MM.1S (cell line): ENCODE measurements around the gene ATAD3C.

ENCODE experiments used
- DNase-seq: peaks from one replicate; pipeline ENCODE4 v3.0.0-alpha.2; 2015
- H2AFZ ChIP-seq: fragments of 300-600 bp; sonication (generic); 2 replicates; pipeline ENCODE4 v1.6.0; 2016; ENCODE audit warnings: antibody characterized with exemption, low read length
- H3F3A ChIP-seq: fragments of 300-600 bp; sonication (generic); 2 replicates; pipeline ENCODE4 v1.6.1; 2016; ENCODE audit warnings: mild to moderate bottlenecking, antibody characterized with exemption, low read length, moderate library complexity, mixed read lengths; ENCODE audit not compliant: insufficient read depth
- H3K27ac ChIP-seq: fragments of 300-600 bp; sonication (generic); 2 replicates; pipeline ENCODE4 v1.5.1; 2016; ENCODE audit warnings: mild to moderate bottlenecking, low read length
- H3K27me3 ChIP-seq: fragments of 300-600 bp; sonication (generic); replicated peaks from 2 replicates; pipeline ENCODE4 v1.6.0; 2016; ENCODE audit warnings: low read length; ENCODE audit not compliant: insufficient read depth
- H3K36me3 ChIP-seq: fragments of 300-600 bp; sonication (generic); replicated peaks from 2 replicates; pipeline ENCODE4 v1.6.1; 2016; ENCODE audit warnings: mild to moderate bottlenecking, low read length, mixed read lengths; ENCODE audit not compliant: insufficient read depth
- H3K4me1 ChIP-seq: fragments of 300-600 bp; sonication (generic); 2 replicates; pipeline ENCODE4 v1.6.1; 2016; ENCODE audit warnings: low read length, mixed read lengths
- H3K4me2 ChIP-seq: fragments of 300-600 bp; sonication (generic); 2 replicates; pipeline ENCODE4 v1.6.0; 2016; ENCODE audit warnings: low read depth, low read length
- H3K4me3 ChIP-seq: fragments of 300-600 bp; sonication (generic); 2 replicates; pipeline ENCODE4 v1.5.1; 2016; ENCODE audit warnings: low read length, mixed read lengths
- H3K79me2 ChIP-seq: fragments of 300-600 bp; sonication (generic); 2 replicates; pipeline ENCODE4 v1.6.1; 2016; ENCODE audit warnings: mixed run types, low read length, mixed read lengths
- H3K9ac ChIP-seq: fragments of 300-600 bp; sonication (generic); 2 replicates; pipeline ENCODE4 v1.6.1; 2016; ENCODE audit warnings: low read length, mixed read lengths
- H3K9me2 ChIP-seq: fragments of 300-600 bp; sonication (generic); replicated peaks from 2 replicates; pipeline ENCODE4 v1.6.1; 2016; ENCODE audit warnings: mild to moderate bottlenecking, low read length, mixed read lengths; ENCODE audit not compliant: insufficient read depth
- H3K9me3 ChIP-seq: fragments of 300-600 bp; sonication (generic); replicated peaks from 2 replicates; pipeline ENCODE4 v1.6.1; 2016; ENCODE audit warnings: mild to moderate bottlenecking, low read length, mixed read lengths; ENCODE audit not compliant: insufficient read depth
- H4K20me1 ChIP-seq: fragments of 300-600 bp; sonication (generic); 2 replicates; pipeline ENCODE4 v1.6.1; 2016; ENCODE audit warnings: mild to moderate bottlenecking, low read length, moderate library complexity, mixed read lengths; ENCODE audit not compliant: insufficient read depth
- EZH2 ChIP-seq: fragments of 300-600 bp; sonication (generic); optimal IDR thresholded peaks from 2 replicates; pipeline ENCODE3; 2017; ENCODE audit warnings: low read depth, mild to moderate bottlenecking, antibody characterized with exemption, low read length, mixed read lengths
- EZH2phosphoT487 ChIP-seq: fragments of 300-600 bp; sonication (generic); IDR thresholded peaks from 2 replicates; pipeline ENCODE4 v1.6.1; 2018; ENCODE audit warnings: antibody characterized with exemption, low read length
- TF ChIP-seq, protein P1 (sequence below): fragments of 300-600 bp; sonication (generic); IDR thresholded peaks from 2 replicates; pipeline ENCODE4 v1.5.1; 2016; ENCODE audit warnings: antibody characterized with exemption, low read length, mixed read lengths

The ATAD3C gene

DNA sequence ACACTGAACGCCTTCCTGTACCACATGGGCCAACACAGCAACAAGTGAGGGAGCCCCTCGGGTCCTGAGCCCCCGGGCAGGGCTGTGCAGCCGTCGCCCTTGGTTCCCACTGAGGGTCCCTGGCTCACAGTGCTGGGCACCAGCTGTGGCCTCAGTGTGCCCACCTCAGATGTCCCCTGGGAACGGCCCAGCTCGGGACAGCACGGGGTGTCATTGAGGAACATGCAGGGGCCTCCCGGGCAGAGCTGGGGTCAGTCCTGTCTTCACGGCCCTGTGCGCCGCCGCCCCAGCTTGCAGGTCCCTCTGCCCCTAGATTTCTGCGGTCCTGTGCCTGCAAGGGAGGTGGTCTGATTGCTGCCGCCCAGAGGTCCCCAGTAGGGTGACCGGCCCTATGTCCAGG is 39.7 kb downstream of the ATAD3C start:
- H2AFZ ChIP-seq: no peak overlapping the region
- H3K4me1 ChIP-seq: no peaks in the 10 kb centered on the region
- no peaks in the 10 kb centered on the region for H4K20me1 ChIP-seq
- no peaks in the 10 kb centered on the region for H3F3A ChIP-seq
- H3K9me2 ChIP-seq: no peaks in the 10 kb centered on the region
- no peaks in the 10 kb centered on the region for H3K9me3 ChIP-seq
- H3K27ac ChIP-seq: no peak overlapping the region
- no peak overlapping the region for H3K9ac ChIP-seq
- H3K4me2 ChIP-seq: no peak overlapping the region
- TF ChIP-seq EZH2phosphoT487 (no peak), EZH2 (no peak)
- TF ChIP-seq, protein P1, sequence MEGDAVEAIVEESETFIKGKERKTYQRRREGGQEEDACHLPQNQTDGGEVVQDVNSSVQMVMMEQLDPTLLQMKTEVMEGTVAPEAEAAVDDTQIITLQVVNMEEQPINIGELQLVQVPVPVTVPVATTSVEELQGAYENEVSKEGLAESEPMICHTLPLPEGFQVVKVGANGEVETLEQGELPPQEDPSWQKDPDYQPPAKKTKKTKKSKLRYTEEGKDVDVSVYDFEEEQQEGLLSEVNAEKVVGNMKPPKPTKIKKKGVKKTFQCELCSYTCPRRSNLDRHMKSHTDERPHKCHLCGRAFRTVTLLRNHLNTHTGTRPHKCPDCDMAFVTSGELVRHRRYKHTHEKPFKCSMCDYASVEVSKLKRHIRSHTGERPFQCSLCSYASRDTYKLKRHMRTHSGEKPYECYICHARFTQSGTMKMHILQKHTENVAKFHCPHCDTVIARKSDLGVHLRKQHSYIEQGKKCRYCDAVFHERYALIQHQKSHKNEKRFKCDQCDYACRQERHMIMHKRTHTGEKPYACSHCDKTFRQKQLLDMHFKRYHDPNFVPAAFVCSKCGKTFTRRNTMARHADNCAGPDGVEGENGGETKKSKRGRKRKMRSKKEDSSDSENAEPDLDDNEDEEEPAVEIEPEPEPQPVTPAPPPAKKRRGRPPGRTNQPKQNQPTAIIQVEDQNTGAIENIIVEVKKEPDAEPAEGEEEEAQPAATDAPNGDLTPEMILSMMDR: no peak
- DNase-seq: no peak
- H3K27me3 ChIP-seq: no peaks in the 10 kb centered on the region
- no peak overlapping the region for H3K4me3 ChIP-seq
- H3K36me3 ChIP-seq: peaks cover 13% of the 10 kb centered on the region; the same call in 1 of the 2 replicates
- no peaks in the 10 kb centered on the region for H3K79me2 ChIP-seq

DNA sequence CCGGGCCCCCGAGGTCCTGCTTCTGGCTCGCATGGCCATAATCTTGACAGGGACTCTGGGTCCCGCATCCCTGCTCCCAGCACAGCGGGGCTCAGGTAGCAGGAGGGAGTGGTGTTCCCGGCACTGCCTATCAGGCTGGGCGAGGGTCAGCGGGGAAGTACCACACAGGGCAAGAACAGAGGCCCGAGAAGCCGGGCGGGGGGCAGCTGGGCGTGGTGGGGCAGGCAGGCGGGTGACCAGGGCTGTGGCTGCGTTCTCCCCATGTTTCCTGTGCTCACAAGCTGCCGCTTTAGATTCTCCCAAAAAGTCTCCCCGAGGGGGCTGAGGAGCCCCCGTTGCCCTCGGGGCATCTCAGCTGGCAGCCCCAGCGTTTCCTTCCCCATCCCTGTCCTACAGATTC is 40.4 kb downstream of the ATAD3C start:
- no peaks in the 10 kb centered on the region for H3K9me3 ChIP-seq
- TF ChIP-seq EZH2phosphoT487 (no peak), EZH2 (no peak)
- TF ChIP-seq, protein P1: no peak
- H3K27me3 ChIP-seq: no peaks in the 10 kb centered on the region
- no peak overlapping the region for H3K9ac ChIP-seq
- no peaks in the 10 kb centered on the region for H4K20me1 ChIP-seq
- no peak overlapping the region for H3K27ac ChIP-seq
- no peaks in the 10 kb centered on the region for H3K4me1 ChIP-seq
- no peak for DNase-seq
- H3K9me2 ChIP-seq: no peaks in the 10 kb centered on the region
- no peak overlapping the region for H2AFZ ChIP-seq
- no peaks in the 10 kb centered on the region for H3K79me2 ChIP-seq
- H3F3A ChIP-seq: no peaks in the 10 kb centered on the region
- no peak overlapping the region for H3K4me3 ChIP-seq
- peaks cover 13% of the 10 kb centered on the region; the same call in 1 of the 2 replicates for H3K36me3 ChIP-seq
- no peak overlapping the region for H3K4me2 ChIP-seq

DNA sequence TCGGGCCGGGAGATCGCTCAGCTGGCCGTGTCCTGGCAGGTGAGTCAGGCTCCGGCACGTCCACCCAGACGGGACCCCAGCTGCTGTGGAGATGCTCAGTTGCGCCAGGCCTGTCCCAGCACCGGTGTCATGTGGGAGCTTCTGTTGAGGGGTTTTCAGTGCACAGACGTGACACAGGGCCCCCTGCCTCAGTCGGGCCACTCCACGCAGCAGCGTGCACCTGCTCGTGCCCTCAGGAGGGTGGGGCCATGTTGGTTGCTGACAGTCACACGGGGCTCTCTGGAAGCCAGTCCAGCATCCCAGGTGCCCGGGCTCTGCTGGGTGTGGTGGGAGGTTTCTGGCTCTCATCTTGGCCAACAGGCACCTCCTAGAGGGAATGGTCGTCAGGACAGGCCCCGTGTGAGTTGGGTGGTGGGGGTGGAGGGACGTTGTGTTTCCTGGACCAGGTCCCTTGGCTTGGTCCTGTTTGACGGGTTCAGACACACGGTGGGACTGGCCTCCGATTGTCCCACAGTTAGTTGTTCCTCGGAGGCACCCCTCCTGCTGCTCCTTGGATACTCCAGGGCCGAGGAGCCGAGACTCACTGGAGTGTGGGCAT is 41.2 kb downstream of the ATAD3C start:
- Histone ChIP-seq H2AFZ (no peak overlapping the region), H4K20me1 (no peaks in the 10 kb centered on the region), H3K27ac (no peak overlapping the region), H3K27me3 (no peaks in the 10 kb centered on the region), H3K9me2 (no peaks in the 10 kb centered on the region), H3K4me3 (no peak overlapping the region), H3K79me2 (no peaks in the 10 kb centered on the region), H3K4me1 (no peaks in the 10 kb centered on the region), H3F3A (no peaks in the 10 kb centered on the region), H3K9me3 (no peaks in the 10 kb centered on the region), H3K4me2 (no peak overlapping the region), H3K9ac (no peak overlapping the region), H3K36me3 (peaks cover 13% of the 10 kb centered on the region; the same call in 1 of the 2 replicates)
- TF ChIP-seq EZH2phosphoT487: no peak
- TF ChIP-seq, protein P1: no peak
- no peak for TF ChIP-seq EZH2
- no peak for DNase-seq
